K562 (cell line): Measurements from ENCODE around the gene BLTP2. TPM values are rescaled to one million over a fixed set of nuclear protein-coding genes. Genes with fewer than 3 reads are reported as not detected.

ENCODE experiments used
- ESRRB ChIP-seq: fragments of 250-450 bp; sonication (Bioruptor Pico); IDR thresholded peaks from 2 replicates; pipeline ENCODE4 v1.5.0; 2020; ENCODE audit warnings: mild to moderate bottlenecking, moderate library complexity, borderline replicate concordance
- HDAC1 ChIP-seq, 2 experiments: fragments of 450-650 bp; IDR thresholded peaks; 2 replicates each; pipeline ENCODE4 v1.6.1; 2016 to 2017; ENCODE audit warnings: inconsistent platforms in 1 of 2, mild to moderate bottlenecking in 1 of 2, moderate library complexity in 1 of 2
- HEY1 ChIP-seq: fragments of 250-450 bp; sonication (Bioruptor Pico); IDR thresholded peaks from 2 replicates; pipeline ENCODE4 v1.5.0; 2020; ENCODE audit warnings: mild to moderate bottlenecking, moderate library complexity, borderline replicate concordance
- IFI16 ChIP-seq: fragments of 250-450 bp; sonication (Bioruptor Pico); IDR thresholded peaks from 2 replicates; pipeline ENCODE4 v2.1.2; 2022; ENCODE audit warnings: mild to moderate bottlenecking, inconsistent platforms
- RBM39 ChIP-seq: fragments of 200-400 bp; formaldehyde crosslinking; optimal IDR thresholded peaks from 2 replicates; pipeline ENCODE3; 2018; ENCODE audit warnings: low read depth, low read length
- ZNF121 ChIP-seq: sonication (generic); formaldehyde crosslinking; conservative IDR thresholded peaks from 2 replicates; pipeline ENCODE4 v1.8.0; 2022; ENCODE audit warnings: missing genetic modification reagents
- polyA plus RNA-seq, 8 experiments: library from polyadenylated mRNA; depleted of rRNA in 4 of 8; stranded (reverse) in 5 of 8; unstranded in 3 of 8; fragments of >200 nt; fragmentation: Nextera tagmentation in 2 of 8; fragmentation: Illumina TruSeq in 1 of 8; extraction: Ambion mirVana in 2 of 8; extraction: Trizol in 1 of 8; gene quantifications; 2 replicates each; pipeline versions ENCODE4 v1.2.1 to v1.2.3, GENCODE V29; 2011 to 2014; ENCODE audit warnings: inconsistent platforms in 1 of 8, missing spikeins in 1 of 8
- total RNA-seq, 7 experiments: library from RNA; depleted of rRNA in 6 of 7; stranded (reverse); fragments of >200 nt in 6 of 7; fragmentation: Illumina TruSeq in 2 of 7; extraction: Trizol in 2 of 7; gene quantifications; 2 replicates each; pipeline versions ENCODE4 v1.2.1 to v1.2.3, GENCODE V29; 2011 to 2021; ENCODE audit warnings: low replicate concordance in 1 of 7
- TF ChIP-seq, protein P1 (sequence below): fragments of 150-350 bp; conservative IDR thresholded peaks from 2 replicates; pipeline ENCODE4 v1.6.1; 2014; ENCODE audit warnings: low read length
- TF ChIP-seq, protein P2 (sequence below): fragments of 450-650 bp; formaldehyde crosslinking; IDR thresholded peaks from 2 replicates; pipeline ENCODE4 v1.4.0; 2022; ENCODE audit warnings: missing genetic modification characterization
- TF ChIP-seq, protein P3 (sequence below): sonication (generic); formaldehyde crosslinking; IDR thresholded peaks from 2 replicates; pipeline ENCODE4 v1.8.0; 2022; ENCODE audit warnings: missing genetic modification reagents, mild to moderate bottlenecking, borderline replicate concordance
- TF ChIP-seq, protein P4 (sequence below): fragments of 250-450 bp; sonication (Bioruptor Pico); IDR thresholded peaks from 2 replicates; pipeline ENCODE4 v1.9.0; 2021; ENCODE audit warnings: mild to moderate bottlenecking, inconsistent platforms
- TF ChIP-seq, protein P5 (sequence below): fragments of 450-650 bp; IDR thresholded peaks from 2 replicates; pipeline ENCODE4 v1.6.1; 2016; ENCODE audit warnings: missing biosample characterization, missing genetic modification characterization
- TF ChIP-seq, protein P6 (sequence below): fragments of 250-450 bp; sonication (Bioruptor Pico); IDR thresholded peaks from 2 replicates; pipeline ENCODE4 v1.8.0; 2021; ENCODE audit warnings: mild to moderate bottlenecking, moderate library complexity
- TF ChIP-seq, protein P7 (sequence below): fragments of 450-650 bp; IDR thresholded peaks from 2 replicates; pipeline ENCODE4 v1.6.1; 2016

The BLTP2 gene
- total and polyA plus RNA-seq, 9 of the 15 experiments (the other 6 are each of a cell fraction or from before 2014, with no cell fraction given) = 14.7 to 174 (median 103) TPM

DNA sequence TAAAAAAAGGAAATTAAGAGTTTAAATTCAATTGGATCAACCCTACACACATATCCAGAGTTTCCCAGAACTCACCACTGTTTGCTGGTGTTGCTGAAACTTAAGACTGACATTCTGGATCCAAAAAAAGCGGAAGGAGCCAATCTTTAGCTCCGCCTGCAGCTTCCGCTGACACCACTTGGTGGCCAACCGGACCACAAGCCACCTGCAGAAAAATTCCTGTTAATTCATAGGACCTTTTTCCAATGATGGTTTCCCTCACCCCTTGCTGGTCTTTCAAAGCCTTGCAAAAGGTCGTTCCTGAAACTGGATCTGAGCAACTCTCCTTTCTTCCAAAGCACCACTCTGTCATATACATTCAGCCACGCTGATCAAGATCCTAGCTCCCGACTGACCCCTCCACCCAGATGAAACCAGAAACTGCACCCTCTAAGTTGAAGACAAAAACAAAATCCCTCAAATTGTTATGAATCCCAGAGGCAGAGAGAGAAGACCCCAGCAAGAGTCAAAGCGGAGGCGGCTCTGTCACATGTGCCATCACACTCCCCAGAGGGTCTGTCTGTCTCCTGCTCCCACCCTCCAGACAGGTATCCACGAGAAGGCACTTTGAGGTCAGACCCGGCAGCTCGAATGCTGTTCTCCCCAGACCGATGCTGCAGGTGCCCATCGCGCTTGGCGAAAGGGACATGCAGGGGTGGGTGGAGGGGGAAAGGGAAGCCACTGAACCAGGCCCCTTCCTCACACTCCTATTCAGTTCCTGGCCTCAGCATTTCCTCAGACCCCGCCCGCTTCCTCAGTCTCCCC, 773 bp downstream of the BLTP2 start (continued):
- TF ChIP-seq, protein P1, sequence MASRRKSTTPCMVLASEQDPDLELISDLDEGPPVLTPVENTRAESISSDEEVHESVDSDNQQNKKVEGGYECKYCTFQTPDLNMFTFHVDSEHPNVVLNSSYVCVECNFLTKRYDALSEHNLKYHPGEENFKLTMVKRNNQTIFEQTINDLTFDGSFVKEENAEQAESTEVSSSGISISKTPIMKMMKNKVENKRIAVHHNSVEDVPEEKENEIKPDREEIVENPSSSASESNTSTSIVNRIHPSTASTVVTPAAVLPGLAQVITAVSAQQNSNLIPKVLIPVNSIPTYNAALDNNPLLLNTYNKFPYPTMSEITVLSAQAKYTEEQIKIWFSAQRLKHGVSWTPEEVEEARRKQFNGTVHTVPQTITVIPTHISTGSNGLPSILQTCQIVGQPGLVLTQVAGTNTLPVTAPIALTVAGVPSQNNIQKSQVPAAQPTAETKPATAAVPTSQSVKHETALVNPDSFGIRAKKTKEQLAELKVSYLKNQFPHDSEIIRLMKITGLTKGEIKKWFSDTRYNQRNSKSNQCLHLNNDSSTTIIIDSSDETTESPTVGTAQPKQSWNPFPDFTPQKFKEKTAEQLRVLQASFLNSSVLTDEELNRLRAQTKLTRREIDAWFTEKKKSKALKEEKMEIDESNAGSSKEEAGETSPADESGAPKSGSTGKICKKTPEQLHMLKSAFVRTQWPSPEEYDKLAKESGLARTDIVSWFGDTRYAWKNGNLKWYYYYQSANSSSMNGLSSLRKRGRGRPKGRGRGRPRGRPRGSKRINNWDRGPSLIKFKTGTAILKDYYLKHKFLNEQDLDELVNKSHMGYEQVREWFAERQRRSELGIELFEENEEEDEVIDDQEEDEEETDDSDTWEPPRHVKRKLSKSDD = no peak
- no peak for TF ChIP-seq ZNF121 (CRISPR knock-in tag)
- TF ChIP-seq IFI16 (CRISPR knock-in tag) = 0 out of 2 replicates have a peak, but pooled peaks have one; percentile 34
- TF ChIP-seq RBM39 = peak; percentile 26
- TF ChIP-seq, protein P2, sequence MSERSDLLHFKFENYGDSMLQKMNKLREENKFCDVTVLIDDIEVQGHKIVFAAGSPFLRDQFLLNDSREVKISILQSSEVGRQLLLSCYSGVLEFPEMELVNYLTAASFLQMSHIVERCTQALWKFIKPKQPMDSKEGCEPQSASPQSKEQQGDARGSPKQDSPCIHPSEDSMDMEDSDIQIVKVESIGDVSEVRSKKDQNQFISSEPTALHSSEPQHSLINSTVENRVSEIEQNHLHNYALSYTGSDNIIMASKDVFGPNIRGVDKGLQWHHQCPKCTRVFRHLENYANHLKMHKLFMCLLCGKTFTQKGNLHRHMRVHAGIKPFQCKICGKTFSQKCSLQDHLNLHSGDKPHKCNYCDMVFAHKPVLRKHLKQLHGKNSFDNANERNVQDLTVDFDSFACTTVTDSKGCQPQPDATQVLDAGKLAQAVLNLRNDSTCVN = no peak
- TF ChIP-seq, protein P3, sequence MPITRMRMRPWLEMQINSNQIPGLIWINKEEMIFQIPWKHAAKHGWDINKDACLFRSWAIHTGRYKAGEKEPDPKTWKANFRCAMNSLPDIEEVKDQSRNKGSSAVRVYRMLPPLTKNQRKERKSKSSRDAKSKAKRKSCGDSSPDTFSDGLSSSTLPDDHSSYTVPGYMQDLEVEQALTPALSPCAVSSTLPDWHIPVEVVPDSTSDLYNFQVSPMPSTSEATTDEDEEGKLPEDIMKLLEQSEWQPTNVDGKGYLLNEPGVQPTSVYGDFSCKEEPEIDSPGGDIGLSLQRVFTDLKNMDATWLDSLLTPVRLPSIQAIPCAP = no peak
- TF ChIP-seq ESRRB = no peak
- TF ChIP-seq, protein P4, sequence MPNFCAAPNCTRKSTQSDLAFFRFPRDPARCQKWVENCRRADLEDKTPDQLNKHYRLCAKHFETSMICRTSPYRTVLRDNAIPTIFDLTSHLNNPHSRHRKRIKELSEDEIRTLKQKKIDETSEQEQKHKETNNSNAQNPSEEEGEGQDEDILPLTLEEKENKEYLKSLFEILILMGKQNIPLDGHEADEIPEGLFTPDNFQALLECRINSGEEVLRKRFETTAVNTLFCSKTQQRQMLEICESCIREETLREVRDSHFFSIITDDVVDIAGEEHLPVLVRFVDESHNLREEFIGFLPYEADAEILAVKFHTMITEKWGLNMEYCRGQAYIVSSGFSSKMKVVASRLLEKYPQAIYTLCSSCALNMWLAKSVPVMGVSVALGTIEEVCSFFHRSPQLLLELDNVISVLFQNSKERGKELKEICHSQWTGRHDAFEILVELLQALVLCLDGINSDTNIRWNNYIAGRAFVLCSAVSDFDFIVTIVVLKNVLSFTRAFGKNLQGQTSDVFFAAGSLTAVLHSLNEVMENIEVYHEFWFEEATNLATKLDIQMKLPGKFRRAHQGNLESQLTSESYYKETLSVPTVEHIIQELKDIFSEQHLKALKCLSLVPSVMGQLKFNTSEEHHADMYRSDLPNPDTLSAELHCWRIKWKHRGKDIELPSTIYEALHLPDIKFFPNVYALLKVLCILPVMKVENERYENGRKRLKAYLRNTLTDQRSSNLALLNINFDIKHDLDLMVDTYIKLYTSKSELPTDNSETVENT = 0 out of 2 replicates have a peak, but pooled peaks have one; percentile 25
- TF ChIP-seq, protein P5, sequence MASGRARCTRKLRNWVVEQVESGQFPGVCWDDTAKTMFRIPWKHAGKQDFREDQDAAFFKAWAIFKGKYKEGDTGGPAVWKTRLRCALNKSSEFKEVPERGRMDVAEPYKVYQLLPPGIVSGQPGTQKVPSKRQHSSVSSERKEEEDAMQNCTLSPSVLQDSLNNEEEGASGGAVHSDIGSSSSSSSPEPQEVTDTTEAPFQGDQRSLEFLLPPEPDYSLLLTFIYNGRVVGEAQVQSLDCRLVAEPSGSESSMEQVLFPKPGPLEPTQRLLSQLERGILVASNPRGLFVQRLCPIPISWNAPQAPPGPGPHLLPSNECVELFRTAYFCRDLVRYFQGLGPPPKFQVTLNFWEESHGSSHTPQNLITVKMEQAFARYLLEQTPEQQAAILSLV (tag) = no peak
- TF ChIP-seq, protein P6, sequence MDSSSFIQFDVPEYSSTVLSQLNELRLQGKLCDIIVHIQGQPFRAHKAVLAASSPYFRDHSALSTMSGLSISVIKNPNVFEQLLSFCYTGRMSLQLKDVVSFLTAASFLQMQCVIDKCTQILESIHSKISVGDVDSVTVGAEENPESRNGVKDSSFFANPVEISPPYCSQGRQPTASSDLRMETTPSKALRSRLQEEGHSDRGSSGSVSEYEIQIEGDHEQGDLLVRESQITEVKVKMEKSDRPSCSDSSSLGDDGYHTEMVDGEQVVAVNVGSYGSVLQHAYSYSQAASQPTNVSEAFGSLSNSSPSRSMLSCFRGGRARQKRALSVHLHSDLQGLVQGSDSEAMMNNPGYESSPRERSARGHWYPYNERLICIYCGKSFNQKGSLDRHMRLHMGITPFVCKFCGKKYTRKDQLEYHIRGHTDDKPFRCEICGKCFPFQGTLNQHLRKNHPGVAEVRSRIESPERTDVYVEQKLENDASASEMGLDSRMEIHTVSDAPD (CRISPR knock-in tag) = no peak
- TF ChIP-seq HDAC1 (IDR thresholded peaks at IDR 0.05) = peak in 1 of 2 experiments; percentile 81; a peak in 2 of 4 replicates
- TF ChIP-seq HEY1 (CRISPR knock-in tag) = no peak
- TF ChIP-seq, protein P7, sequence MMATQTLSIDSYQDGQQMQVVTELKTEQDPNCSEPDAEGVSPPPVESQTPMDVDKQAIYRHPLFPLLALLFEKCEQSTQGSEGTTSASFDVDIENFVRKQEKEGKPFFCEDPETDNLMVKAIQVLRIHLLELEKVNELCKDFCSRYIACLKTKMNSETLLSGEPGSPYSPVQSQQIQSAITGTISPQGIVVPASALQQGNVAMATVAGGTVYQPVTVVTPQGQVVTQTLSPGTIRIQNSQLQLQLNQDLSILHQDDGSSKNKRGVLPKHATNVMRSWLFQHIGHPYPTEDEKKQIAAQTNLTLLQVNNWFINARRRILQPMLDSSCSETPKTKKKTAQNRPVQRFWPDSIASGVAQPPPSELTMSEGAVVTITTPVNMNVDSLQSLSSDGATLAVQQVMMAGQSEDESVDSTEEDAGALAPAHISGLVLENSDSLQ = peak; percentile 83
